GM12878 (cell line): Measurements from ENCODE around the gene KCNK17. TPM values are rescaled to one million over a fixed set of nuclear protein-coding genes. Genes with fewer than 3 reads are reported as not detected.

Source experiments
- ATAC-seq: fragments of 200-7000 bp; cut with Tn5 transposase; 3 replicates; pipeline ENCODE4 v1.9.1; 2020; ENCODE audit warnings: mild to moderate bottlenecking, moderate library complexity
- BruUV-seq: library from RNA; stranded (reverse); fragments of 400-500 nt; replicated peaks from 2 replicates; lab custom pipeline; 2021; lab: Mats Ljungman, UMichigan
- CTCF ChIA-PET: fragments of 300-600 bp; sonication (Branson Sonifier 250); formaldehyde crosslinking; extraction: SDS; loops from one replicate; lab custom pipeline; 2021; ENCODE audit warnings: inconsistent platforms; lab: Yijun Ruan, JAX
- POLR2A ChIA-PET: fragments of 350-600 bp; formaldehyde crosslinking; extraction: SDS; loops from one replicate; lab custom pipeline; 2021; ENCODE audit warnings: inconsistent platforms; lab: Charles Lee
- RAD21 ChIA-PET: fragments of 300-600 bp; sonication (Branson Sonifier 250); formaldehyde crosslinking; loops from one replicate; lab custom pipeline; 2023; ENCODE audit warnings: antibody characterized with exemption; ENCODE audit not compliant: unreplicated experiment; lab: Charles Lee
- SMC1A ChIA-PET: fragments of 300-600 bp; sonication (Branson Sonifier 250); formaldehyde crosslinking; loops from one replicate; lab custom pipeline; 2023; ENCODE audit not compliant: unreplicated experiment, uncharacterized antibody; lab: Charles Lee
- DNase-seq: peaks from one replicate; pipeline ENCODE4 v3.0.0-alpha.2; 2011; ENCODE audit warnings: low read depth, low spot score
- FAIRE-seq: peaks from 3 replicates; lab custom pipeline; 2011; peaks lifted over from hg19 to GRCh38; lab: Jason Lieb, UNC
- H2AFZ ChIP-seq: 2 replicates; pipeline ENCODE4 v1.6.0; 2011; ENCODE audit warnings: low read depth, low read length, control low read depth; ENCODE audit not compliant: control insufficient read depth
- H3K27ac ChIP-seq: 2 replicates; pipeline ENCODE4 v1.5.1; 2011; ENCODE audit warnings: control low read depth; ENCODE audit not compliant: control insufficient read depth, insufficient read depth
- H3K27me3 ChIP-seq, 2 experiments: replicated peaks in 1 of 2; 2 replicates each; pipeline versions ENCODE4 v1.6.0 to v1.6.1; 2011; ENCODE audit warnings: low read length in 1 of 2; ENCODE audit not compliant: control insufficient read depth in 2 of 2, insufficient read depth in 2 of 2
- H3K36me3 ChIP-seq, 2 experiments: 2 replicates each; pipeline ENCODE4 v1.5.1; 2011; ENCODE audit warnings: low read length in 1 of 2; ENCODE audit not compliant: control insufficient read depth in 2 of 2, insufficient read depth in 2 of 2
- H3K4me1 ChIP-seq: 2 replicates; pipeline ENCODE4 v1.6.1; 2011; ENCODE audit warnings: mild to moderate bottlenecking, low read length, moderate library complexity, mixed read lengths; ENCODE audit not compliant: control insufficient read depth, insufficient read depth
- H3K4me2 ChIP-seq: 2 replicates; pipeline ENCODE4 v1.6.0; 2011; ENCODE audit warnings: control low read depth; ENCODE audit not compliant: control insufficient read depth, insufficient read depth
- H3K4me3 ChIP-seq: fragments of 200-600 bp; sonication (generic); 2 replicates; pipeline ENCODE4 v1.5.1; 2016
- H3K79me2 ChIP-seq: 2 replicates; pipeline ENCODE4 v1.6.0; 2011; ENCODE audit warnings: low read length; ENCODE audit not compliant: control insufficient read depth, insufficient read depth
- H3K9ac ChIP-seq: 2 replicates; pipeline ENCODE4 v1.8.0; 2011; ENCODE audit warnings: low read length, control low read depth, mixed read lengths; ENCODE audit not compliant: control insufficient read depth, insufficient read depth
- H3K9me3 ChIP-seq: replicated peaks from 3 replicates; pipeline ENCODE4 v1.5.1; 2011; ENCODE audit warnings: mild to moderate bottlenecking, low read length; ENCODE audit not compliant: control insufficient read depth, insufficient read depth
- H4K20me1 ChIP-seq: 2 replicates; pipeline ENCODE4 v1.6.0; 2011; ENCODE audit not compliant: control insufficient read depth, insufficient read depth
- ATF3 ChIP-seq: IDR thresholded peaks from 2 replicates; pipeline ENCODE4 v1.6.1; 2011; ENCODE audit warnings: low read depth, mild to moderate bottlenecking, low read length, moderate library complexity, borderline replicate concordance; ENCODE audit errors: extremely low read depth
- BCL11A ChIP-seq: IDR thresholded peaks from 2 replicates; pipeline ENCODE4 v1.6.1; 2011; ENCODE audit warnings: low read depth, low read length
- BCLAF1 ChIP-seq: fragments of 450-650 bp; IDR thresholded peaks from 2 replicates; pipeline ENCODE4 v1.6.1; 2017; ENCODE audit warnings: antibody characterized with exemption, mild to moderate bottlenecking, moderate library complexity
- CHD1 ChIP-seq: IDR thresholded peaks from 2 replicates; pipeline ENCODE4 v1.6.1; 2012; ENCODE audit warnings: low read depth, low read length, improper control_type of control experiment
- CREB1 ChIP-seq: IDR thresholded peaks from 2 replicates; pipeline ENCODE4 v1.6.1; 2012; ENCODE audit warnings: low read depth, mild to moderate bottlenecking, inconsistent platforms
- KDM1A ChIP-seq: fragments of 200-600 bp; sonication (generic); IDR thresholded peaks from 2 replicates; pipeline ENCODE4 v1.6.1; 2016; ENCODE audit warnings: borderline replicate concordance
- MYB ChIP-seq: fragments of 150-350 bp; IDR thresholded peaks from 2 replicates; pipeline ENCODE4 v1.6.1; 2014; ENCODE audit warnings: mild to moderate bottlenecking, low read depth, low read length, borderline replicate concordance
- NFIC ChIP-seq: IDR thresholded peaks from 2 replicates; pipeline ENCODE4 v1.6.1; 2012; ENCODE audit warnings: low read depth, mild to moderate bottlenecking, inconsistent platforms, low read length, moderate library complexity
- NFYB ChIP-seq: IDR thresholded peaks from 2 replicates; pipeline ENCODE4 v1.6.1; 2011; ENCODE audit warnings: low read depth, mild to moderate bottlenecking, low read length, improper control_type of control experiment, moderate library complexity; ENCODE audit not compliant: insufficient read depth
- NKRF ChIP-seq: fragments of 450-650 bp; conservative IDR thresholded peaks from 2 replicates; pipeline ENCODE4 v1.6.1; 2017; ENCODE audit warnings: mild to moderate bottlenecking, moderate library complexity
- RB1 ChIP-seq: fragments of 450-650 bp; formaldehyde crosslinking; IDR thresholded peaks from 2 replicates; pipeline ENCODE4 v1.6.1; 2017; ENCODE audit warnings: mild to moderate bottlenecking, borderline replicate concordance
- YBX1 ChIP-seq: fragments of 450-650 bp; IDR thresholded peaks from 2 replicates; pipeline ENCODE4 v1.6.1; 2016; ENCODE audit warnings: antibody characterized with exemption
- ZNF274 ChIP-seq: IDR thresholded peaks from one replicate; pipeline ENCODE4 v1.8.0; 2011; ENCODE audit not compliant: insufficient read length, insufficient read depth
- ZNF622 ChIP-seq: fragments of 450-650 bp; IDR thresholded peaks from 2 replicates; pipeline ENCODE4 v1.6.1; 2017; ENCODE audit warnings: mild to moderate bottlenecking, inconsistent platforms
- ZNF687 ChIP-seq: fragments of 450-650 bp; IDR thresholded peaks from 2 replicates; pipeline ENCODE4 v1.6.1; 2017; ENCODE audit warnings: mild to moderate bottlenecking, moderate library complexity
- ZSCAN29 ChIP-seq: fragments of 450-650 bp; IDR thresholded peaks from 2 replicates; pipeline ENCODE4 v1.6.1; 2017; ENCODE audit warnings: mild to moderate bottlenecking, moderate library complexity
- WGBS: methylation state at CpG from one replicate; pipeline ENCODE4 v1.1.6; 2016; ENCODE audit warnings: low lambda C conversion rate; ENCODE audit not compliant: insufficient replicate concordance, insufficient coverage; ENCODE audit errors: missing lambda C conversion rate; 5-methylcytosine and 5-hydroxymethylcytosine counted together
- in situ Hi-C: fragments of 300-500 bp; cut with MboI; formaldehyde crosslinking; loops from 9 replicates; pipeline ENCODE4 v1.14.3; 2018; ENCODE audit warnings: mixed read lengths
- intact Hi-C: fragments of 100-400 bp; cut with micrococcal nuclease; formaldehyde crosslinking; loops from one replicate; pipeline ENCODE4 v1.14.2; 2022; ENCODE audit not compliant: unreplicated experiment
- polyA plus RNA-seq, 11 experiments: library from polyadenylated mRNA; depleted of rRNA in 4 of 11; unstranded in 6 of 11; stranded (reverse) in 5 of 11; fragments of >200 nt; fragmentation: Nextera tagmentation in 4 of 11; fragmentation: Illumina TruSeq in 1 of 11; extraction: Ambion mirVana in 4 of 11; extraction: Trizol in 1 of 11; gene quantifications; 1 replicate in 1 of 11; 2 replicates in 10 of 11; pipeline versions ENCODE4 v1.2.1 to v1.2.3, GENCODE V29; 2011 to 2016; ENCODE audit warnings: inconsistent platforms in 2 of 11, missing spikeins in 2 of 11, low read depth in 1 of 11
- total RNA-seq, 4 experiments: library from RNA; depleted of rRNA in 3 of 4; stranded (reverse); fragments of >200 nt in 3 of 4; fragmentation: Illumina TruSeq in 1 of 4; extraction: Trizol in 1 of 4; gene quantifications; 2 replicates each; pipeline versions ENCODE4 v1.2.1 to v1.2.3, GENCODE V29; 2013 to 2021

KCNK17 gene
- total and polyA plus RNA-seq, 10 of the 15 experiments (the other 5 are each of a cell fraction or from before 2014, with no cell fraction given): not detected

- no peak for TF ChIP-seq ZNF687
- no peak for TF ChIP-seq KDM1A
- TF ChIP-seq NKRF: no peak
- no peak for TF ChIP-seq NFIC
- TF ChIP-seq BCL11A: no peak
- no peak for TF ChIP-seq CREB1
These were observed 45.5 kb downstream of the KCNK17 start (continued) for GRCh38 chr6:39268721-39269120.

GRCh38 chr6:39268171-39268570, 46.0 kb downstream of the KCNK17 start:
- H3K9me3 ChIP-seq: no peaks in the 10 kb centered on the region
- no peak overlapping the region for H2AFZ ChIP-seq
- FAIRE-seq (no peak), DNase-seq (no peak), ATAC-seq (no peak)
- no peaks in the 10 kb centered on the region; a peak in 1 of 4 replicates for H3K27me3 ChIP-seq
- H3K79me2 ChIP-seq: no peaks in the 10 kb centered on the region
- no peak overlapping the region for H3K27ac ChIP-seq
- no peak overlapping the region for H3K4me2 ChIP-seq
- no peaks in the 10 kb centered on the region for H3K4me1 ChIP-seq
- SMC1A ChIA-PET: no interaction called here
- in situ Hi-C loops (no loop called here), intact Hi-C loops (no loop called here)
- no TSS peak for BruUV-seq
- RAD21 ChIA-PET: no interaction called here
- no peak overlapping the region for H3K4me3 ChIP-seq
- POLR2A ChIA-PET: no interaction called here
- CTCF ChIA-PET: interaction anchor here (1.5 kb wide), 1 partner anchor 42 kb away, joined by 4 read pairs; no protein-coding TSS in a partner anchor
- 8% methylated on average over 7 of the region's 7 CpGs for WGBS
- no peaks in the 10 kb centered on the region for H4K20me1 ChIP-seq
- no peak overlapping the region for H3K9ac ChIP-seq
- H3K36me3 ChIP-seq: no peaks in the 10 kb centered on the region
- no peak for TF ChIP-seq ZNF274
- no peak for TF ChIP-seq NFYB
- no peak for TF ChIP-seq ZSCAN29
- no peak for TF ChIP-seq ATF3
- no peak for TF ChIP-seq YBX1
- no peak for TF ChIP-seq ZNF622
- no peak for TF ChIP-seq CHD1
- no peak for TF ChIP-seq MYB
- TF ChIP-seq RB1: no peak
- TF ChIP-seq BCLAF1: no peak
